Endothelial cell of umbilical vein (primary cell): ENCODE results near the gene ERG. TPM values are rescaled to one million over a fixed set of nuclear protein-coding genes. Genes with fewer than 3 reads are reported as not detected.

Source experiments
- BruUV-seq: library from RNA; stranded (reverse); fragments of 400-500 nt; replicated peaks from 2 replicates; lab custom pipeline; 2021; lab: Mats Ljungman, UMichigan
- CTCF ChIA-PET: fragments of 300-600, 350-600 bp; sonication (Branson Sonifier 250); formaldehyde crosslinking; loops from one replicate; lab custom pipeline; 2021; ENCODE audit warnings: antibody characterized with exemption, inconsistent platforms; lab: Charles Lee
- POLR2A ChIA-PET: fragments of 300-600, 350-600 bp; sonication (Branson Sonifier 250); formaldehyde crosslinking; loops from one replicate; lab custom pipeline; 2021; ENCODE audit warnings: antibody characterized with exemption, inconsistent platforms; lab: Charles Lee
- DNase-seq: peaks from one replicate; pipeline ENCODE4 v3.0.0-alpha.2; 2011; ENCODE audit warnings: low read depth, low spot score
- FAIRE-seq: peaks from 2 replicates; lab custom pipeline; 2011; peaks lifted over from hg19 to GRCh38; lab: Jason Lieb, UNC
- H2AFZ ChIP-seq: 2 replicates; pipeline ENCODE4 v1.6.0; 2012; ENCODE audit warnings: low read depth, low read length, control low read depth, inconsistent platforms
- H3K27ac ChIP-seq: 2 replicates; pipeline ENCODE4 v1.5.1; 2011; ENCODE audit warnings: low read depth, mild to moderate bottlenecking, control low read depth, low read length, moderate library complexity; ENCODE audit not compliant: insufficient read depth
- H3K27me3 ChIP-seq, 2 experiments: 2 replicates each; pipeline versions ENCODE4 v1.6.0 to v1.6.1; 2011; ENCODE audit warnings: low read length in 2 of 2, mixed read lengths in 1 of 2; ENCODE audit not compliant: control insufficient read depth in 2 of 2, insufficient read depth in 2 of 2
- H3K36me3 ChIP-seq, 2 experiments: 2 replicates in 1 of 2; 3 replicates in 1 of 2; pipeline ENCODE4 v1.5.1; 2011; ENCODE audit warnings: low read length in 2 of 2, mild to moderate bottlenecking in 1 of 2, moderate library complexity in 1 of 2; ENCODE audit not compliant: control insufficient read depth in 2 of 2, insufficient read depth in 2 of 2; ENCODE audit errors: extremely low read depth in 1 of 2
- H3K4me1 ChIP-seq: 3 replicates; pipeline ENCODE4 v1.5.1; 2011; ENCODE audit warnings: mild to moderate bottlenecking, low read length; ENCODE audit not compliant: control insufficient read depth, insufficient read depth; ENCODE audit errors: extremely low read depth
- H3K4me2 ChIP-seq: 2 replicates; pipeline ENCODE4 v1.6.1; 2011; ENCODE audit warnings: low read length, control low read depth, mixed read lengths; ENCODE audit not compliant: insufficient read depth
- H3K4me3 ChIP-seq, 3 experiments: fragments of 200-600 bp in 1 of 3; sonication (generic), shearing (Covaris generic) in 1 of 3; replicated peaks in 1 of 3; 2 replicates each; pipeline ENCODE4 v1.5.1; 2011 to 2016; ENCODE audit warnings: control low read depth in 3 of 3, low read length in 3 of 3, mild to moderate bottlenecking in 2 of 3, inconsistent platforms in 1 of 3, low read depth in 1 of 3, moderate library complexity in 1 of 3; ENCODE audit not compliant: insufficient read depth in 1 of 3
- H3K79me2 ChIP-seq: 2 replicates; pipeline ENCODE4 v1.6.0; 2012; ENCODE audit warnings: low read length, inconsistent platforms; ENCODE audit not compliant: control insufficient read depth, insufficient read depth
- H3K9ac ChIP-seq: replicated peaks from 2 replicates; pipeline ENCODE3; 2011; ENCODE audit warnings: low read length, control low read depth; ENCODE audit not compliant: insufficient read depth; ENCODE audit errors: extremely low read depth
- H3K9me1 ChIP-seq: replicated peaks from 3 replicates; pipeline ENCODE4 v1.6.0; 2011; ENCODE audit warnings: mild to moderate bottlenecking, low read length; ENCODE audit not compliant: control insufficient read depth, insufficient read depth; ENCODE audit errors: extremely low read depth
- H3K9me3 ChIP-seq: replicated peaks from 2 replicates; pipeline ENCODE4 v1.5.1; 2012; ENCODE audit warnings: low read length, inconsistent platforms; ENCODE audit not compliant: control insufficient read depth, insufficient read depth
- H4K20me1 ChIP-seq: replicated peaks from 2 replicates; pipeline ENCODE3; 2011; ENCODE audit warnings: mild to moderate bottlenecking, low read length; ENCODE audit not compliant: control insufficient read depth, insufficient read depth; ENCODE audit errors: extremely low read depth
- CTCF ChIP-seq, 2 donors: IDR thresholded peaks; 1 replicate in 1 of 2; 2 replicates in 1 of 2; pipeline ENCODE4 v1.5.1; 2011; ENCODE audit warnings: low read length in 2 of 2, mild to moderate bottlenecking in 2 of 2, moderate library complexity in 2 of 2, control low read depth in 1 of 2, inconsistent platforms in 1 of 2, low read depth in 1 of 2; ENCODE audit not compliant: insufficient read depth in 1 of 2; ENCODE audit errors: extremely low read depth in 1 of 2
- EZH2 ChIP-seq: IDR thresholded peaks from 2 replicates; pipeline ENCODE4 v1.6.1; 2012; ENCODE audit warnings: borderline replicate concordance, low read depth, mild to moderate bottlenecking, moderate library complexity, low read length, inconsistent platforms; ENCODE audit not compliant: severe bottlenecking
- FOS ChIP-seq: IDR thresholded peaks from 2 replicates; pipeline ENCODE4 v1.6.1; 2011; ENCODE audit warnings: mild to moderate bottlenecking, low read length, moderate library complexity, borderline replicate concordance; ENCODE audit not compliant: insufficient read depth
- GATA2 ChIP-seq: IDR thresholded peaks from 2 replicates; pipeline ENCODE4 v1.7.0; 2011; ENCODE audit warnings: low read depth, mild to moderate bottlenecking, moderate library complexity, mixed read lengths, low read length; ENCODE audit not compliant: insufficient read length, insufficient read depth
- JUN ChIP-seq: IDR thresholded peaks from 2 replicates; pipeline ENCODE4 v1.6.1; 2011; ENCODE audit warnings: borderline replicate concordance, low read depth; ENCODE audit not compliant: insufficient read length, insufficient read depth
- MAX ChIP-seq: IDR thresholded peaks from 2 replicates; pipeline ENCODE4 v1.6.1; 2011; ENCODE audit not compliant: insufficient read depth, insufficient read length
- MYC ChIP-seq: IDR thresholded peaks from one replicate; pipeline ENCODE4 v1.6.1; 2011; ENCODE audit warnings: mild to moderate bottlenecking, low read depth, low read length
- POLR2A ChIP-seq: IDR thresholded peaks from 2 replicates; pipeline ENCODE4 v1.6.1; 2012; ENCODE audit warnings: low read depth, mild to moderate bottlenecking, control low read depth, low read length
- POLR2AphosphoS5 ChIP-seq: IDR thresholded peaks from 2 replicates; pipeline ENCODE4 v1.6.1; 2012; ENCODE audit warnings: low read depth, mild to moderate bottlenecking, control low read depth, low read length, moderate library complexity; ENCODE audit not compliant: insufficient read depth
- dilution Hi-C: fragments of 300-500 bp; cut with MboI; formaldehyde crosslinking; loops from one replicate; pipeline ENCODE4 v1.15.0; 2019; ENCODE audit warnings: low sequenced_read_pairs; ENCODE audit not compliant: extremely low pct_ligation_motif_present
- intact Hi-C: fragments of 100-400 bp; cut with micrococcal nuclease; formaldehyde crosslinking; loops from one replicate; pipeline ENCODE4 v1.10.0; 2022
- polyA plus RNA-seq, 4 experiments: library from polyadenylated mRNA; depleted of rRNA in 3 of 4; stranded (reverse) in 3 of 4; unstranded in 1 of 4; fragments of >200 nt; gene quantifications; 2 replicates each; pipeline versions ENCODE4 v1.2.1 to v1.2.3, GENCODE V29; 2011 to 2012; ENCODE audit warnings: missing spikeins in 1 of 4
- total RNA-seq: library from RNA; stranded (reverse); gene quantifications from 2 replicates; pipeline ENCODE4 v1.2.3, GENCODE V29; 2021

ERG gene
- total and polyA plus RNA-seq, 2 donors (not counting 3 experiments of a cell fraction or from before 2014, with no cell fraction given): 173 to 210 TPM

- no peaks in the 10 kb centered on the region for H3K27me3 ChIP-seq
- TF ChIP-seq FOS: no peak
- no peak for TF ChIP-seq JUN
- no peak for TF ChIP-seq POLR2A
- TF ChIP-seq EZH2: no peak
- no peaks in the 10 kb centered on the region for H3K79me2 ChIP-seq
- FAIRE-seq (no peak), DNase-seq (no peak)
- H3K4me3 ChIP-seq: no peak overlapping the region
- no peaks in the 10 kb centered on the region for H3K36me3 ChIP-seq
- POLR2A ChIA-PET: no interaction called here
- peaks cover 15% of the 10 kb centered on the region for H3K4me1 ChIP-seq
- no peaks in the 10 kb centered on the region for H4K20me1 ChIP-seq
- no peaks in the 10 kb centered on the region for H3K9me1 ChIP-seq
- H2AFZ ChIP-seq: no peak overlapping the region
- H3K27ac ChIP-seq: no peak overlapping the region
- no TSS peak for BruUV-seq
- H3K9me3 ChIP-seq: no peaks in the 10 kb centered on the region
- intact Hi-C loops: no loop called here
- no peak overlapping the region for H3K9ac ChIP-seq
- CTCF ChIA-PET: interaction anchor here (1.2 to 1.8 kb wide), 2 partner anchors 11 to 122 kb away, joined by 3 to 6 read pairs; no protein-coding TSS in a partner anchor
- H3K4me2 ChIP-seq: no peak overlapping the region
- dilution Hi-C loops: no loop called here
These were observed 156.7 kb downstream of the ERG start for GRCh38 chr21:38341546-38342012.

- no TSS peak for BruUV-seq
- TF ChIP-seq MYC (no peak), GATA2 (no peak), POLR2A (no peak), EZH2 (no peak), MAX (no peak), FOS (no peak), POLR2AphosphoS5 (no peak), CTCF (IDR thresholded peaks at IDR 0.05; ENCODE audit: extremely low read depth in 1 of 2, insufficient read depth in 1 of 2, low read depth in 1 of 2, low read length in 2 of 2) (no peak), JUN (no peak)
- no peak overlapping the region for H3K27ac ChIP-seq
- H3K36me3 ChIP-seq: no peaks in the 10 kb centered on the region
- no peaks in the 10 kb centered on the region for H3K27me3 ChIP-seq
- no peaks in the 10 kb centered on the region for H3K9me3 ChIP-seq
- no peak for FAIRE-seq
- H3K9ac ChIP-seq: no peak overlapping the region
- no peak overlapping the region for H3K4me2 ChIP-seq
- H4K20me1 ChIP-seq: no peaks in the 10 kb centered on the region
- intact Hi-C loops: no loop called here
- no peaks in the 10 kb centered on the region for H3K9me1 ChIP-seq
- H3K4me3 ChIP-seq: no peak overlapping the region
- ChIA-PET CTCF (interaction anchor here (1.0 to 1.8 kb wide), 2 partner anchors 12 to 170 kb away, joined by 3 to 6 read pairs; no protein-coding TSS in a partner anchor), POLR2A (no interaction called here)
- no peak for DNase-seq
- dilution Hi-C loops: no loop called here
- H3K4me1 ChIP-seq: peaks cover 15% of the 10 kb centered on the region
- H3K79me2 ChIP-seq: no peaks in the 10 kb centered on the region
- no peak overlapping the region for H2AFZ ChIP-seq
These were observed 158.1 kb downstream of the ERG start for GRCh38 chr21:38340131-38340530.
